Right atrium auricular region (tissue), 2 donors: ENCODE results near the gene GPR173. TPM values are rescaled to one million over a fixed set of nuclear protein-coding genes. Genes with fewer than 3 reads are reported as not detected.

ENCODE experiments used
- DNase-seq: peaks from one replicate; pipeline ENCODE4 v3.0.0-alpha.2; 2019; ENCODE audit warnings: low spot score
- H3K27ac ChIP-seq, 2 donors: fragments of 200-600 bp; sonication (generic); 1 replicate in 1 of 2; 2 replicates in 1 of 2; pipeline ENCODE4 v1.5.1; 2016 to 2019
- H3K27me3 ChIP-seq, 2 donors: fragments of 200-600 bp; sonication (generic); one replicate each; pipeline versions ENCODE4 v1.5.1 to v1.6.0; 2017 to 2019
- H3K36me3 ChIP-seq: fragments of 200-600 bp; sonication (generic); one replicate; pipeline ENCODE4 v1.5.1; 2016
- H3K4me1 ChIP-seq, 2 donors: fragments of 200-600 bp; sonication (generic); one replicate each; pipeline versions ENCODE4 v1.5.1 to v1.6.0; 2017 to 2019
- H3K4me3 ChIP-seq, 2 donors: fragments of 200-600 bp; sonication (generic); 1 replicate in 1 of 2; 2 replicates in 1 of 2; pipeline ENCODE4 v1.5.1; 2017 to 2019; ENCODE audit warnings: mild to moderate bottlenecking in 1 of 2, moderate library complexity in 1 of 2
- H3K9me3 ChIP-seq, 2 donors: fragments of 200-600 bp; sonication (generic); one replicate each; pipeline ENCODE4 v1.5.1; 2019
- CTCF ChIP-seq, 2 donors: fragments of 200-600 bp; sonication (generic); IDR thresholded peaks; one replicate each; pipeline ENCODE4 v1.5.1; 2019; ENCODE audit warnings: antibody characterized with exemption in 2 of 2
- total RNA-seq, 2 donors: library from RNA; depleted of rRNA; stranded (reverse); fragments of >200 nt; gene quantifications; one replicate each; pipeline ENCODE4 v1.1.0, GENCODE V29; 2016

The GPR173 gene
- total RNA-seq, 2 donors from 2014 or later: 0.93 to 2.4 TPM

GRCh38 chrX:53082773-53083616 is 34.4 kb downstream of the GPR173 start:
- Histone ChIP-seq H3K27me3 (no peaks in the 10 kb centered on the region), H3K36me3 (peaks cover 14% of the 10 kb centered on the region), H3K27ac (peak overlapping the region; percentile 89 to 94), H3K4me1 (peaks cover 0 to 21% of the 10 kb centered on the region in 2 donors), H3K9me3 (no peaks in the 10 kb centered on the region), H3K4me3 (peak overlapping the region; percentile 56 to 71)
- TF ChIP-seq CTCF (IDR thresholded peaks at IDR 0.05): no peak
- no peak for DNase-seq

- Histone ChIP-seq H3K27me3 (no peaks in the 10 kb centered on the region), H3K4me1 (peaks cover 0 to 25% of the 10 kb centered on the region in 2 donors), H3K36me3 (peaks cover 14% of the 10 kb centered on the region), H3K9me3 (no peaks in the 10 kb centered on the region), H3K27ac (peak overlapping the region; percentile 89 to 94), H3K4me3 (peak overlapping the region; percentile 7 to 71)
- TF ChIP-seq CTCF (IDR thresholded peaks at IDR 0.05): no peak
- no peak for DNase-seq
Observed at GRCh38 chrX:53084043-53084570, 35.5 kb downstream of the GPR173 start.

- no peak for DNase-seq
- no peak for TF ChIP-seq CTCF (IDR thresholded peaks at IDR 0.05)
- no peaks in the 10 kb centered on the region for H3K27me3 ChIP-seq
- H3K27ac ChIP-seq: peak overlapping the region; percentile 84 to 89
- no peaks in the 10 kb centered on the region for H3K9me3 ChIP-seq
- peaks cover 14% of the 10 kb centered on the region for H3K36me3 ChIP-seq
- H3K4me1 ChIP-seq: peaks cover 0 to 25% of the 10 kb centered on the region in 2 donors
- H3K4me3 ChIP-seq: peak overlapping the region in 1 of 2 donors; percentile 71
Observed at GRCh38 chrX:53084863-53085262, 36.3 kb downstream of the GPR173 start.

- Histone ChIP-seq H3K27me3 (no peaks in the 10 kb centered on the region), H3K36me3 (peaks cover 14% of the 10 kb centered on the region), H3K4me1 (peaks cover 0 to 25% of the 10 kb centered on the region in 2 donors), H3K9me3 (no peaks in the 10 kb centered on the region), H3K4me3 (no peak overlapping the region), H3K27ac (peak overlapping the region; percentile 84 to 89)
- no peak for TF ChIP-seq CTCF (IDR thresholded peaks at IDR 0.05)
- no peak for DNase-seq
Observed at GRCh38 chrX:53085661-53086229, 37.2 kb downstream of the GPR173 start.

- Histone ChIP-seq H3K4me3 (no peak overlapping the region), H3K4me1 (peaks cover 0 to 25% of the 10 kb centered on the region in 2 donors), H3K27ac (peak overlapping the region; percentile 84 to 95), H3K27me3 (no peaks in the 10 kb centered on the region), H3K9me3 (no peaks in the 10 kb centered on the region), H3K36me3 (peaks cover 14% of the 10 kb centered on the region)
- TF ChIP-seq CTCF (IDR thresholded peaks at IDR 0.05): no peak
- DNase-seq: no peak
Observed at GRCh38 chrX:53086464-53086863, 37.9 kb downstream of the GPR173 start.
